Upper lobe of left lung (tissue), 6 donors: Measurements from ENCODE around the gene SLC15A4. TPM values are rescaled to one million over a fixed set of nuclear protein-coding genes. Genes with fewer than 3 reads are reported as not detected.
A peak's percentile ranks its signal among the peaks of the same experiment; 100 is the strongest.

Experiments
- ATAC-seq, 2 donors: fragments of 200-7000 bp; cut with Tn5 transposase; one replicate each; pipeline ENCODE4 v1.9.1; 2022; ENCODE audit warnings: mild to moderate bottlenecking in 2 of 2, moderate library complexity in 2 of 2; ENCODE audit not compliant: low FRiP score in 2 of 2
- DNase-seq, 2 donors: peaks; one replicate each; pipeline ENCODE4 v3.0.0-alpha.2; 2019 to 2020
- H3K27ac ChIP-seq, 4 donors: fragments of 200-600 bp; sonication (generic); one replicate each; pipeline ENCODE4 v1.5.1; 2016 to 2019
- H3K27me3 ChIP-seq, 4 donors: fragments of 200-600 bp; sonication (generic); one replicate each; pipeline ENCODE4 v1.5.1; 2017 to 2019
- H3K36me3 ChIP-seq, 4 donors: fragments of 200-600 bp; sonication (generic); one replicate each; pipeline ENCODE4 v1.5.1; 2016 to 2019
- H3K4me1 ChIP-seq, 4 donors: fragments of 200-600 bp; sonication (generic); one replicate each; pipeline ENCODE4 v1.5.1; 2018 to 2019
- H3K4me3 ChIP-seq, 4 donors: fragments of 200-600 bp; sonication (generic); one replicate each; pipeline ENCODE4 v1.5.1; 2017 to 2019; ENCODE audit warnings: mild to moderate bottlenecking in 2 of 4, moderate library complexity in 1 of 4
- H3K9me3 ChIP-seq, 4 donors: fragments of 200-600 bp; sonication (generic); one replicate each; pipeline ENCODE4 v1.5.1; 2018 to 2019
- EP300 ChIP-seq, 4 donors: sonication (generic); formaldehyde crosslinking; IDR thresholded peaks; one replicate each; pipeline ENCODE4 v1.5.1; 2017; ENCODE audit warnings: antibody characterized with exemption in 4 of 4, control low read depth in 2 of 4
- POLR2A ChIP-seq, 4 donors: fragments of 450-650 bp; IDR thresholded peaks; one replicate each; pipeline ENCODE4 v1.5.1; 2016 to 2017; ENCODE audit warnings: antibody characterized with exemption in 4 of 4, mild to moderate bottlenecking in 2 of 4
- POLR2AphosphoS5 ChIP-seq, 2 donors: sonication (generic); formaldehyde crosslinking; IDR thresholded peaks; one replicate each; pipeline ENCODE4 v1.5.1; 2017; ENCODE audit warnings: antibody characterized with exemption in 2 of 2
- WGBS, 2 donors: methylation state at CpG; one replicate each; pipeline ENCODE4 v1.1.5; 2017 to 2018; 5-methylcytosine and 5-hydroxymethylcytosine counted together
- total RNA-seq, 6 donors: library from RNA; depleted of rRNA in 4 of 6; stranded (reverse); fragments of >200 nt in 4 of 6; gene quantifications; one replicate each; pipeline versions ENCODE4 v1.1.0 to v1.2.1, GENCODE V29; 2016 to 2021
- TF ChIP-seq, protein P1 (sequence below), 6 experiments: fragments of 450-650 bp in 4 of 6; fragments of 200-600 bp in 2 of 6; sonication (generic) in 2 of 6; IDR thresholded peaks; one replicate each; pipeline ENCODE4 v1.5.1; 2016 to 2019; ENCODE audit warnings: antibody characterized with exemption in 6 of 6
- donor health status: DM: no; HTN: no; CAD: no; lungs with moderate emphysema.
- donor health status: DM: no; HTN: yes; CAD: no; lungs with severe emphysema.

SLC15A4 gene
- total RNA-seq, 6 donors from 2014 or later: 21.0 to 58.7 (median 32.8) TPM

DNA sequence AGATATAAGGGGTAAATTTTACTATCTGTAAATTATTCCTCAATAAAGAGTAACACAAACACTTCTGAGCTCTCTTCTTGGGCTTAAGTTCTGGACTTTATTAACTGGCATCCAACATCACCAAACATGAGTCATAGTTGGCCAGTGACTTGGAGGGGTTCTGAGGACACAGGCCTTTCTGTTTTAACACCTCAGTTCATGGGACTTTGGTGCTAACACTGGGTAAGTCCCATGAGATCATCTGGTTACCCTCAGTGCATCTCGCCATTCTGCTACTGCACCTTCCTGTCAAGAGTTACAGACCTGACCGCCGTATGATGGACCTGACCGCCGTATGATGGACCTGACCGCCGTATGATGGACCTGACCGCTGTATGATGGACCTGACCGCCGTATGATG is 9.9 kb downstream of the SLC15A4 start:
- Histone ChIP-seq H3K27ac (no peak overlapping the region), H3K36me3 (peaks cover 0 to 36% (median 13%) of the 10 kb centered on the region in 4 donors), H3K9me3 (no peaks in the 10 kb centered on the region), H3K27me3 (no peaks in the 10 kb centered on the region), H3K4me1 (peaks cover 17 to 42% (median 30%) of the 10 kb centered on the region in 4 donors), H3K4me3 (no peak overlapping the region)
- TF ChIP-seq POLR2AphosphoS5 (IDR thresholded peaks at IDR 0.05) (no peak), POLR2A (IDR thresholded peaks at IDR 0.05) (no peak), EP300 (IDR thresholded peaks at IDR 0.05) (no peak)
- TF ChIP-seq, protein P1, sequence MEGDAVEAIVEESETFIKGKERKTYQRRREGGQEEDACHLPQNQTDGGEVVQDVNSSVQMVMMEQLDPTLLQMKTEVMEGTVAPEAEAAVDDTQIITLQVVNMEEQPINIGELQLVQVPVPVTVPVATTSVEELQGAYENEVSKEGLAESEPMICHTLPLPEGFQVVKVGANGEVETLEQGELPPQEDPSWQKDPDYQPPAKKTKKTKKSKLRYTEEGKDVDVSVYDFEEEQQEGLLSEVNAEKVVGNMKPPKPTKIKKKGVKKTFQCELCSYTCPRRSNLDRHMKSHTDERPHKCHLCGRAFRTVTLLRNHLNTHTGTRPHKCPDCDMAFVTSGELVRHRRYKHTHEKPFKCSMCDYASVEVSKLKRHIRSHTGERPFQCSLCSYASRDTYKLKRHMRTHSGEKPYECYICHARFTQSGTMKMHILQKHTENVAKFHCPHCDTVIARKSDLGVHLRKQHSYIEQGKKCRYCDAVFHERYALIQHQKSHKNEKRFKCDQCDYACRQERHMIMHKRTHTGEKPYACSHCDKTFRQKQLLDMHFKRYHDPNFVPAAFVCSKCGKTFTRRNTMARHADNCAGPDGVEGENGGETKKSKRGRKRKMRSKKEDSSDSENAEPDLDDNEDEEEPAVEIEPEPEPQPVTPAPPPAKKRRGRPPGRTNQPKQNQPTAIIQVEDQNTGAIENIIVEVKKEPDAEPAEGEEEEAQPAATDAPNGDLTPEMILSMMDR (IDR thresholded peaks at IDR 0.05): no peak
- no peak for DNase-seq
- 80 to 87% methylated on average over 9 to 10 of the region's 10 CpGs for WGBS, 2 donors
- peak in 1 of 2 donors; percentile 24 for ATAC-seq

DNA sequence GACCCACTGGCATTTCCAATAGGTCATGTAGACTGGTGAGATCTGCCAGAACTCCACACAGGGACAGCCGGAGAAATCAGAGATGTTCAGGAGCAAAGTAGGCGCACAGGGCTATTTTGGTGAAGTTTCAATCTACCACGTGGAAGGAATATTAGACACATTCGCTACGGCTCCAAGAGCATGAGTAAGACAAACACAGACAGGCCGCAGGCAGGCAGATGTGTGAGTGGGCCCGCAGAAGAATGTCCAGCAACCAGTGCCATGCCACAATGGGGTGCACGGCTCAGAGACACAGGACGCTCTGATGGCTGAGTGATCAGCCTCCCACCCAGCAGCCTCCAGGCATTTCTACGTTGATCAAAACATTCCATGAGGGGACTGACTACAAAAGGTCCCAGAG is 10.4 kb downstream of the SLC15A4 start:
- Histone ChIP-seq H3K9me3 (no peaks in the 10 kb centered on the region), H3K4me3 (no peak overlapping the region), H3K27me3 (no peaks in the 10 kb centered on the region), H3K36me3 (peaks cover 0 to 41% (median 18%) of the 10 kb centered on the region in 4 donors), H3K4me1 (peaks cover 17 to 38% (median 26%) of the 10 kb centered on the region in 4 donors), H3K27ac (no peak overlapping the region)
- TF ChIP-seq POLR2AphosphoS5 (IDR thresholded peaks at IDR 0.05): no peak
- no peak for TF ChIP-seq POLR2A (IDR thresholded peaks at IDR 0.05)
- TF ChIP-seq, protein P1 (IDR thresholded peaks at IDR 0.05): no peak
- no peak for TF ChIP-seq EP300 (IDR thresholded peaks at IDR 0.05)
- DNase-seq (no peak), ATAC-seq (peak in 1 of 2 donors; percentile 43)
- WGBS, 2 donors: 94 to 95% methylated on average over 10 of the region's 10 CpGs

GRCh38 chr12:128811806-128812205 is 12.0 kb downstream of the SLC15A4 start:
- Histone ChIP-seq H3K36me3 (peaks cover 0 to 56% (median 28%) of the 10 kb centered on the region in 4 donors), H3K9me3 (no peaks in the 10 kb centered on the region), H3K27me3 (no peaks in the 10 kb centered on the region), H3K4me3 (no peak overlapping the region), H3K4me1 (peaks cover 7 to 23% (median 13%) of the 10 kb centered on the region in 4 donors), H3K27ac (no peak overlapping the region)
- 80 to 88% methylated on average over 9 of the region's 9 CpGs for WGBS, 2 donors
- TF ChIP-seq, protein P1 (IDR thresholded peaks at IDR 0.05): no peak
- TF ChIP-seq POLR2A (IDR thresholded peaks at IDR 0.05) (no peak), EP300 (IDR thresholded peaks at IDR 0.05) (no peak), POLR2AphosphoS5 (IDR thresholded peaks at IDR 0.05) (no peak)
- ATAC-seq (no peak), DNase-seq (no peak)

GRCh38 chr12:128810182-128811127 is 13.3 kb downstream of the SLC15A4 start:
- 62 to 72% methylated on average over 14 of the region's 14 CpGs for WGBS, 2 donors
- Histone ChIP-seq H3K4me1 (peaks cover 7 to 16% (median 13%) of the 10 kb centered on the region in 4 donors), H3K9me3 (no peaks in the 10 kb centered on the region), H3K36me3 (peaks cover 0 to 60% (median 28%) of the 10 kb centered on the region in 4 donors), H3K27me3 (no peaks in the 10 kb centered on the region), H3K4me3 (peak overlapping the region in 1 of 4 donors; percentile 2), H3K27ac (peak overlapping the region; percentile 15 to 48 (median 24))
- TF ChIP-seq EP300 (IDR thresholded peaks at IDR 0.05): no peak
- TF ChIP-seq POLR2AphosphoS5 (IDR thresholded peaks at IDR 0.05): no peak
- TF ChIP-seq, protein P1 (IDR thresholded peaks at IDR 0.05): no peak
- no peak for TF ChIP-seq POLR2A (IDR thresholded peaks at IDR 0.05)
- DNase-seq: no peak
- ATAC-seq: peak; percentile 57 to 69
